GM19240 (cell line): ENCODE data around the gene SETX.
"Not testable (repeated sequence)": the region's sequence is repeated elsewhere in the genome, so short reads cannot be mapped to it uniquely, and the experiment has no call there.

Source experiments
- DNase-seq: peaks from one replicate; pipeline ENCODE4 v3.0.0; 2011; ENCODE audit warnings: low spot score; ENCODE audit not compliant: insufficient read length

Gene SETX

DNA sequence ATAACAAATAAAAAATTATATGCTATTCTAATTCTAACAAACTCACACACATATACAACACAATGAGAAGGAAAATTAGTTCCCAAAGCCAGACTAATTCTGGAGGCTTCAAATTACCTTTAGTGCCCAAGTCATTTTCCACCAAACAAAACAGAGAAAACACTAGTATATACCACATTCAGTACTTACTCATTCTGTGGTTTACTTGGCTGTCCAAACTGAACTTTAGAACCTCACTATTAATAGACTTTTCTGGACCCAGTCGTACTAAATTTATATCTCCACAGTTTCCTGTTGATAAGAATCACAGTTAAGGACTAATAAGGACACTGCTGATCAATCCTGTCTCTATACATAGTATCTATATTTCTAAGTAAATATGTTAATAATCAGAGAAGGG is 66.4 kb downstream of the SETX start:
- no peak for DNase-seq

GRCh38 chr9:132287256-132287760 is 67.5 kb downstream of the SETX start:
- DNase-seq, result no peak

DNA sequence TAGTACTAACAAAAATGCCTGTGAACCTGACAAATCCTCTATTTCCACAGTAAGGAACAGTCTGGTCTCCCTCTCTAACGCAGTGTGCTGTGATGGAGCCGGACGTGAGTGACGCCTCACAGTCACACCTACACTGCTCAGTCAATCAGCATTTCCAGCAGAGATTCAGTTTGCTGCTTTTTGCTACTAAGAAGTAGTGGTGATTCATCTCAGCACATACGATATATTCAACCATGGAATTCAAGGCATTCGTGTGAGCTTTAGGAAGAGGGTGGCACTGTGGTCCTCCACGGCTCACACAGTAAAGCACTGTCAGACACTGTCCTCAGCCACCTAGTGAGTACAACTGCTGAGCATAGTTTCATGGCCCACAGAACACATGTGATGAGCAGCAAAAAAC is 70.9 kb downstream of the SETX start:
- DNase-seq, result no peak

- DNase-seq, result no peak
Observed at GRCh38 chr9:132283165-132283564, 71.6 kb downstream of the SETX start.

DNA sequence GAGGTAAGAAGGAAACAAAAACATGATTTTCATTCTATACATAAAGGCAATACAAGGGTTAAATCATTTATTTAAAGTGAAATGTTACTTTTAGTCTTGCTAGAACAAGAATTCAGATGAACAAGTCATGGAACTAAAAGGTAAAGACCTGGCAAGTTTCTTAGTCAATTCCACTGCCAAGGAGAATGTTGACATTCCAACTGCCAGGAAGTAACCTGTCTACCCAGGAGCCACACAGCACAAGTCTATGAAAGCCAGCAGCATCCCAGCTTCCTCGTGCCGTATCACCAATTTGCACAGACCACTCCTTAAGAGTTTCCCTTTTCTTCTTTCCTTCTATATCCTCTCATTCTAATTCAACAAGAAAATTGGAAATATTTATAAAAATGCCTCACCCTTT is 79.9 kb downstream of the SETX start:
- no peak for DNase-seq

DNA sequence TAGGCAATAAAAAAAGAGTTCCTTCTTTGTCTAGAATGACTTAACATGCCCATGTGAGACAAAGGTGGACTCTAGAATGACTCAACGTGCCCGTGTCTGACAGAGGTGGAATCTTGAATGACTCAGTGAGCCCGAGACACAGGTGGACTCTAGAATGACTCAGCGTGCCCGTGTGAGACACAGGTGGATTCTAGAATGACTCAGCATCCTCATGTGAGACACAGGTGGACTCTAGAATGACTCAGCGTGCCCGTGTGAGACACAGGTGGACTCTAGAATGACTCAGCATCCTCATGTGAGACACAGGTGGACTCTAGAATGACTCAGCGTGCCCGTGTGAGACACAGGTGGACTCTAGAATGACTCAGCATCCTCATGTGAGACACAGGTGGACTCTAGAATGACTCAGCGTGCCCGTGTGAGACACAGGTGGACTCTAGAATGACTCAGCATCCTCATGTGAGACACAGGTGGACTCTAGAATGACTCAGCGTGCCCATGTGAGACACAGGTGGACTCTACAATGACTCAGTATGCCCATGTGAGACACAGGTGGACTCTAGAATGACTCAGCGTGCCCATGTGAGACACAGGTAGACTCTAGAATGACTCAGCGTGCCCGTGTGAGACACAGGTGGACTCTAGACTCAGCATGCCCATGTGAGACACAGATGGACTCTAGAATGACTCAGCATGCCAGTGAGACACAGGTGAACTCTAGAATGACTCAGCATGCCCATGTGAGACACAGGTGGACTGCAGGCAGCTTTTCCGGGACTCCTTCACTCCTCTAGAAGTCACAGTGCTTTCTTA is 84.9 kb downstream of the SETX start:
- not testable (repeated sequence) for DNase-seq

- DNase-seq, result peak; percentile 24
Observed at GRCh38 chr9:132268725-132269352, 85.9 kb downstream of the SETX start.

- DNase-seq, result no peak
Observed at GRCh38 chr9:132267660-132268059, 87.1 kb downstream of the SETX start.

GRCh38 chr9:132266017-132266416 is 88.8 kb downstream of the SETX start:
- no peak for DNase-seq

GRCh38 chr9:132260846-132261245 is 93.9 kb downstream of the SETX start:
- DNase-seq, result no peak

DNA sequence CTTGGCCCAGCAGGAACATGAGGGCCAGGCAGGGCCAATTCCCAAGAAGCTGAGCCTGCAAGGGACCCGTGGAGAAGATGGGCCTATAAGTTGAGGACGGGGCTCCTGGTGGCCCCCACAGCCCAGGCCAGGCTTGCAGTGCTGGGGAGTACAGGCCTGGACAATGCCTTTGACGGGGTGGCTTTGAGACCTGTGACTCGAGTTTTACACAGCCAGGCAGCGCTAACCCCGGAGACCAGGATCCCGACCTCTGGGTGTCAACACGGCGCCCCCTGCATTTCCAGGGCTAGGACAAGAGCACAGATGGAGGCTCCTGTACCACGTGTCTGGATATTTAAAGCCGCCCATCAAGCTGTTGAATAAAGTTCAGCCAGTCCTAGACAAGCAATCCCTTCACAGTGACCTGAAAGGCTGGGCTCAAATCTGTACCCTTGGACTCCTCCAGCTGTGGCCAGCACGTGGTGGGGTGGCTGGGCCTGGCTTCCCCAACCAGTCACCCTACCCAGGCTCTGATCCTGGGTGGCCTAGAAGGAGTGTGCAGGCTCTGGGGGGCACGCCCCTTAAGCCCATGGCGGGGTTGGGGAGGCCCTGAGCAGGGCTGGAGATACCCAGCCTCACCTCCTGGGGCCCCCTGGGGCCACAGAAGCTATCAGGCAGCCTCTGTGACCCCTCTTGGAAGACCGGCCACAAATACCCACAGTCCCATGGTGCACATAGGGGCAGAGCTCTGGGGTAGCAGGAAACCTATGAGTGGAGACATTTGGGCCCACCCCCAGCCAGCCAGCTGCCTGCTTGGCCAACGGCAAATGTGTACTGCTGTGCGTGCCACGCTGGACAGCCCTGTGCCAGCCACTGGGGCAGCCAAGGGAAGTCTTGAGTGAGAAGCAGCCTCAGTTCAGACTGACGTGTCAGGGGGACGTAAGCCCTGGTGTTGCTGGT is 104.2 kb downstream of the SETX start:
- DNase-seq, result no peak

- no peak for DNase-seq
Observed at GRCh38 chr9:132249690-132250089, 105.1 kb downstream of the SETX start.

DNA sequence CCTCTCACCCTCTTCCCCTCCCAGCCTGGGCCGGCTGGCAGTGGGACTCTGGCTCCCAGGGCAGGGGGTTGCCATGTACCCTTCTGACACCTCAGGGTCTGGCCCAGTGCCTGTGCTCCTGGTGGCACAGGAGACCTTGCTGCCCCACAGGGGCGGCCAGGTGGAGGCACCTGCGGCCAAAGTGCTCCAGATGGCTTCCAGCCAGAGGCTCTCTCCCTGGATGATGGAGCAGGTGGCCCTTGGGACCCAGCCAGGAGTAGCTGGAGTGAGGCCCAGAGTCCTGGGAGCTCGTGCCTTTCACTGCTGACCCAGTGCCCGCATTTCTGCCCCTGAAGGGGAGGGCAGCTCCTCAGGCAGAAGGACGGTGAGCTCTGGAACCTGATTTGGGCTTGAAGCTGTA is 105.7 kb downstream of the SETX start:
- no peak for DNase-seq

GRCh38 chr9:132247942-132248341 is 106.8 kb downstream of the SETX start:
- DNase-seq, result no peak

DNA sequence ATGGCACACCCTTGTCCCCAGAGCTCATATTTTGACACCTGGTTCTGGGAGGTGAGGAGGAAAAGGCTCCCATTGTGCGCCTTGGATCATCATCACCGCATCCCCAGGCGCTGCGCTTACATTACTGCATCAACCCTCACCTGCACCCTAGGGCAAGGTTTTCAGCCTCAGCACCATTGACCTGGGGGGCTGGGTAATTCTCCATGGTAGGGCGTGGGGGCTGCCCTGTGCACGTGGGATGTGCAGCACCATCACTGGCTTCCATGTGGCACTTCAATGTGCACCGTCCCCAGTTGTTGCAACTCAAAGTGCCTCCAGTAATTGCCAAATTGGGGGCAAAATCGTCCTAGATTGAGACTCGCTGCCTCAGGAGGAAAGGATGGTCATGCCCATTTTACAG is 109.3 kb downstream of the SETX start:
- no peak for DNase-seq

DNA sequence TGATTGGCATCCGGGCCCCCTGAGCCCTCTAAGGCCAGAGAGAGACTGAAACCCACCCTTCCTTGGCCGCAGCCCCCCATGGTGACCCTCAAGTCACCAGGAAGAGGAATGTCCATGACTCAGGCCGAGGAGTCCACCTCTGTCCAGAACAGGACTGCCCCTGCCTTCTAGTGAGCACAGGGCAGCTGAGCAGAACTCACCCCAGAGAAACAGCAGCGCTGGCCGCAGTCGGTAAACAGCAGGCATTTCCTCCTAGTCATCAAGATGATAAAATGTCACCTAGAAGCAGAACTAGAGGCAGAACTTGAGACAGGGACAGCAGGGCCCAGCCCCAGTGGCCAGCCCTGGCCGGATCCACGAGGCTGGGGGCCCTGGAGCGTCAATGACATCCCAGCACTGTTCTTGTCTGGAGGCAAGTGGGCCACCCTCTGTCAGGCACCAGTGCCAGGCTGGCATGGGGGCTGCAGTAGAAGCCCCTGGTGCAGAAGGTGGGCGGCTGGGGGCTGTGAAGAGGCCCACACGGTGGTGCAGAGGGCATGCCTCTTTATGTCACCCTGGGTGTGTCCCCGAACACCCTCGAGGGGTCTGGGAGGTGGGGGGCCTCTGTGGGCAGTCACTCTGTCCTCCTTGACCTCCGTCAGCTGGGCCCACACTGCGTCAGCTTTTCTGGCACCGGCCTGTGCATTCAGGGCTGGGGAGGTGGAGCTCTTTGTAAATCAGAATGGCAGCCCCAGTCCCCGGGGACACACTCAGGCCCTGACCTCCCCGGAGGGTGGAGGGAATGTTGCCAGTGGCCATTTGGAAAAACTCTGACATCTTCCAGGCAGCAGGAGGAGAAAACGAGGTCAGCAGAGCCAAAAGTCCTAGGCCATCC is 110.0 kb downstream of the SETX start:
- no peak for DNase-seq

GRCh38 chr9:132243156-132244074 is 111.4 kb downstream of the SETX start:
- DNase-seq, result no peak

GRCh38 chr9:132242621-132243155 is 112.1 kb downstream of the SETX start:
- DNase-seq, result no peak

DNA sequence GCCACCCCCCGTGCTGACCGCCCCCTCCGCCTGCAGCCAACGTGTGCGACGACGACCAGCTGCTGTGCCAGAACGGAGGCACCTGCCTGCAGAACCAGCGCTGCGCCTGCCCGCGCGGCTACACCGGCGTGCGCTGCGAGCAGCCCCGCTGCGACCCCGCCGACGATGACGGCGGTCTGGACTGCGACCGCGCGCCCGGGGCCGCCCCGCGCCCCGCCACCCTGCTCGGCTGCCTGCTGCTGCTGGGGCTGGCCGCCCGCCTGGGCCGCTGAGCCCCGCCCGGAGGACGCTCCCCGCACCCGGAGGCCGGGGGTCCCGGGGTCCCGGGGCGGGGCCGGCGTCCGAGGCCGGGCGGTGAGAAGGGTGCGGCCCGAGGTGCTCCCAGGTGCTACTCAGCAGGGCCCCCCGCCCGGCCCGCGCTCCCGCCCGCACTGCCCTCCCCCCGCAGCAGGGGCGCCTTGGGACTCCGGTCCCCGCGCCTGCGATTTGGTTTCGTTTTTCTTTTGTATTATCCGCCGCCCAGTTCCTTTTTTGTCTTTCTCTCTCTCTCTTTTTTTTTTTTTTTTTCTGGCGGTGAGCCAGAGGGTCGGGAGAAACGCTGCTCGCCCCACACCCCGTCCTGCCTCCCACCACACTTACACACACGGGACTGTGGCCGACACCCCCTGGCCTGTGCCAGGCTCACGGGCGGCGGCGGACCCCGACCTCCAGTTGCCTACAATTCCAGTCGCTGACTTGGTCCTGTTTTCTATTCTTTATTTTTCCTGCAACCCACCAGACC is 112.8 kb downstream of the SETX start:
- DNase-seq, result no peak
